Transverse colon (tissue), 4 donors: Measurements from ENCODE around the gene AGAP1. TPM values are rescaled to one million over a fixed set of nuclear protein-coding genes. Genes with fewer than 3 reads are reported as not detected.

Experiments
- DNase-seq: peaks from one replicate; pipeline ENCODE4 v3.0.0-alpha.2; 2019
- H3K27ac ChIP-seq, 4 donors: fragments of 200-600 bp; sonication (generic); 2 replicates each; pipeline ENCODE4 v1.5.1; 2016 to 2018; ENCODE audit warnings: inconsistent platforms in 4 of 4
- H3K27me3 ChIP-seq: fragments of 200-600 bp; sonication (generic); 2 replicates; pipeline ENCODE4 v1.5.1; 2017; ENCODE audit warnings: inconsistent platforms
- H3K36me3 ChIP-seq, 4 donors: fragments of 200-600 bp; sonication (generic); 2 replicates each; pipeline ENCODE4 v1.5.1; 2017 to 2019; ENCODE audit warnings: inconsistent platforms in 4 of 4
- H3K4me1 ChIP-seq, 4 donors: fragments of 200-600 bp; sonication (generic); 2 replicates each; pipeline ENCODE4 v1.5.1; 2017 to 2020; ENCODE audit warnings: inconsistent platforms in 4 of 4
- H3K4me3 ChIP-seq, 4 donors: fragments of 200-600 bp; sonication (generic); 1 replicate in 1 of 4; 2 replicates in 3 of 4; pipeline versions ENCODE4 v1.5.1 to v1.6.1; 2017 to 2019; ENCODE audit warnings: inconsistent platforms in 4 of 4
- H3K9me3 ChIP-seq, 2 donors: fragments of 200-600 bp; sonication (generic); 2 replicates each; pipeline ENCODE4 v1.5.1; 2017 to 2019; ENCODE audit warnings: inconsistent platforms in 2 of 2
- EP300 ChIP-seq: sonication (generic); formaldehyde crosslinking; IDR thresholded peaks from one replicate; pipeline ENCODE4 v1.6.1; 2017; ENCODE audit warnings: antibody characterized with exemption, low read depth
- POLR2A ChIP-seq: fragments of 450-650 bp; IDR thresholded peaks from one replicate; pipeline ENCODE4 v1.6.1; 2016; ENCODE audit warnings: antibody characterized with exemption, mild to moderate bottlenecking, moderate library complexity
- POLR2AphosphoS5 ChIP-seq, 3 donors: sonication (generic); formaldehyde crosslinking; IDR thresholded peaks; one replicate each; pipeline ENCODE4 v1.6.1; 2016; ENCODE audit warnings: antibody characterized with exemption in 3 of 3
- WGBS, 2 donors: methylation state at CpG; one replicate each; pipeline ENCODE4 v1.1.5; 2018; ENCODE audit warnings: low coverage in 1 of 2; 5-methylcytosine and 5-hydroxymethylcytosine counted together
- in situ Hi-C, 4 donors: fragments of 200-750 bp; cut with MboI; loops; one replicate each; pipeline versions ENCODE4 v1.15.0 to v1.15.1; 2017; ENCODE audit warnings: low sequenced_read_pairs in 3 of 4, low pct_ligation_motif_present in 1 of 4, low pct_unique_long_range_greater_than_20kb in 1 of 4
- intact Hi-C: fragments of 100-400 bp; cut with DNase I; formaldehyde crosslinking; loops from one replicate; pipeline ENCODE4 v1.15.1; 2023; ENCODE audit warnings: low total_unique reads
- total RNA-seq, 4 donors: library from RNA; depleted of rRNA; stranded (reverse); fragments of >200 nt; gene quantifications; one replicate each; pipeline ENCODE4 v1.1.0, GENCODE V29; 2016
- TF ChIP-seq, protein P1 (sequence below), 5 experiments: fragments of 200-600 bp in 3 of 5; fragments of 450-650 bp in 2 of 5; sonication (generic) in 3 of 5; IDR thresholded peaks; 1 replicate in 2 of 5; 2 replicates in 3 of 5; pipeline ENCODE4 v1.5.1; 2016 to 2017; ENCODE audit warnings: antibody characterized with exemption in 5 of 5, inconsistent platforms in 3 of 5, mild to moderate bottlenecking in 2 of 5, moderate library complexity in 1 of 5

The AGAP1 gene
- total RNA-seq, 4 donors from 2014 or later, result 56.1 to 96.9 (median 71.2) TPM

DNA sequence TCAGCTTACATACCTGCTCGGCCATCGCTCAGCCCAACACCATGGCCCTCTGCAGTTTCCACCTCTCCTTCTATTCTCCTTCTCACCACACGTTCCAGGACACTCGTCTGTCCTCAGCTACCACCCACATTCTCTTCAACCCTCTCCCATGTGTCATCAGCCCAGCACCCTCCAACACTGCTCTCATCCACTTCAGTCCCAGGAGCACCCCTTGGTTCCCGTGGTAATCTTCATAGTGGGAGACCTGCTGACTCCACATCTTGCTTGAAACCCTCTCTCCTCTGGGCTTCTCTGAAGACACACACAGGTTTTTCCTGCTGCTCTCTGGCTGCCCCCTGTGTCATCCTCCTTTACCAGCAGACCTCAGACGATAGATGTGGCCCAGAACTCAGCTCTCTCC is 445.6 kb downstream of the AGAP1 start:
- Histone ChIP-seq H3K36me3 (no peaks in the 10 kb centered on the region), H3K4me3 (no peak overlapping the region), H3K27ac (no peak overlapping the region), H3K4me1 (no peaks in the 10 kb centered on the region), H3K27me3 (no peaks in the 10 kb centered on the region), H3K9me3 (no peaks in the 10 kb centered on the region)
- WGBS, 2 donors, result 87 to 90% methylated on average over 6 of the region's 6 CpGs
- in situ Hi-C loops, result no loop called here
- intact Hi-C loops, result no loop called here
- DNase-seq, result no peak
- TF ChIP-seq EP300, result no peak
- TF ChIP-seq, protein P1, sequence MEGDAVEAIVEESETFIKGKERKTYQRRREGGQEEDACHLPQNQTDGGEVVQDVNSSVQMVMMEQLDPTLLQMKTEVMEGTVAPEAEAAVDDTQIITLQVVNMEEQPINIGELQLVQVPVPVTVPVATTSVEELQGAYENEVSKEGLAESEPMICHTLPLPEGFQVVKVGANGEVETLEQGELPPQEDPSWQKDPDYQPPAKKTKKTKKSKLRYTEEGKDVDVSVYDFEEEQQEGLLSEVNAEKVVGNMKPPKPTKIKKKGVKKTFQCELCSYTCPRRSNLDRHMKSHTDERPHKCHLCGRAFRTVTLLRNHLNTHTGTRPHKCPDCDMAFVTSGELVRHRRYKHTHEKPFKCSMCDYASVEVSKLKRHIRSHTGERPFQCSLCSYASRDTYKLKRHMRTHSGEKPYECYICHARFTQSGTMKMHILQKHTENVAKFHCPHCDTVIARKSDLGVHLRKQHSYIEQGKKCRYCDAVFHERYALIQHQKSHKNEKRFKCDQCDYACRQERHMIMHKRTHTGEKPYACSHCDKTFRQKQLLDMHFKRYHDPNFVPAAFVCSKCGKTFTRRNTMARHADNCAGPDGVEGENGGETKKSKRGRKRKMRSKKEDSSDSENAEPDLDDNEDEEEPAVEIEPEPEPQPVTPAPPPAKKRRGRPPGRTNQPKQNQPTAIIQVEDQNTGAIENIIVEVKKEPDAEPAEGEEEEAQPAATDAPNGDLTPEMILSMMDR (IDR thresholded peaks at IDR 0.05), result no peak
- no peak for TF ChIP-seq POLR2AphosphoS5 (IDR thresholded peaks at IDR 0.05)
- TF ChIP-seq POLR2A, result no peak

DNA sequence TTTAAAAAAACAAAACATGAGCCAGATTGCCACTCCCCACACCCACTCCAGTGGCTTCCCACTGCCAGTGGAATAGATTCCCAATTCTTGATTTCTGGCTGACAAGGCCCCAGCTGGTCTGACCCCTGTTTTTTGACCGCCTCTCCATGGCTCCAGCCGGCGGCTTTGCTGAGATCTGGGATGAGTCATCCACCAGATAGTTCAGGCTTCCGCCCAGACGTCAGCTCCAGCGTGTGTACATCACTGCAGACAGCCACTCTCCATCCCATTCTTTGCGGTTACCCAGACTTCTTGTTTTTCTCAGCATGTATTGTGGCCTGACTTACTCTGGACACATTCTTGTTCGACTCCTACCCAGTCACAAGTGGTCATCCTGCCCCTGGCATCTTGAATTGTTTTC is 446.5 kb downstream of the AGAP1 start:
- 72 to 76% methylated on average over 2 to 8 of the region's 8 CpGs for WGBS, 2 donors
- intact Hi-C loops, result no loop called here
- in situ Hi-C loops, result no loop called here
- Histone ChIP-seq H3K36me3 (no peaks in the 10 kb centered on the region), H3K27ac (no peak overlapping the region), H3K4me1 (no peaks in the 10 kb centered on the region), H3K4me3 (no peak overlapping the region), H3K9me3 (no peaks in the 10 kb centered on the region), H3K27me3 (no peaks in the 10 kb centered on the region)
- TF ChIP-seq POLR2AphosphoS5 (IDR thresholded peaks at IDR 0.05), result no peak
- no peak for TF ChIP-seq POLR2A
- TF ChIP-seq, protein P1 (IDR thresholded peaks at IDR 0.05), result no peak
- peak; percentile 21 for DNase-seq

DNA sequence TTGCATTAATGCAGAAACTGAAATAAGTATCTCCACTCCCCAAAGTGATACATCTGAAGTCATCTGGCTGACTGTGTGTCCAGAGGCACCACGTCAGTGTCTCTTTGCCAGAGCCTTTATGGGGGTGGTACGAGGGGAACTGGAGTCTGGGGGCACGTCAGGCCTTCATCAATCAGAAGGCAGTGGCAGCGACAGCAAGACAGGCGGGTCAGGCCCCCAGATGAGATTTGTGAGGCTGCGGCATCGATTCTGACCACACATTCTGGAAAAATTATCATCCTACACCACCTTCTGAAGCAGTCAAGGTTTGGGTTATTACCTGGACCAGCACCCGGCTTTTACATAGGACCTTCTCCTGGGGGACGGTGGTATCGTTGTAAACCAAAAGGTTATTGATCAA is 450.7 kb downstream of the AGAP1 start:
- intact Hi-C loops, result no loop called here

GRCh38 chr2:235945608-235946140 is 451.8 kb downstream of the AGAP1 start:
- Histone ChIP-seq H3K9me3 (no peaks in the 10 kb centered on the region), H3K4me1 (no peaks in the 10 kb centered on the region), H3K27me3 (no peaks in the 10 kb centered on the region), H3K36me3 (no peaks in the 10 kb centered on the region), H3K27ac (no peak overlapping the region), H3K4me3 (no peak overlapping the region)
- no peak for DNase-seq
- WGBS, 2 donors, result 85 to 90% methylated on average over 5 to 11 of the region's 11 CpGs
- TF ChIP-seq, protein P1 (IDR thresholded peaks at IDR 0.05), result no peak
- no peak for TF ChIP-seq POLR2A
- TF ChIP-seq EP300, result no peak
- TF ChIP-seq POLR2AphosphoS5 (IDR thresholded peaks at IDR 0.05), result no peak
- in situ Hi-C loops (no loop called here), intact Hi-C loops (no loop called here)

More for the DNA sequence above, 450.7 kb downstream of the AGAP1 start:
- TF ChIP-seq POLR2A (no peak), EP300 (no peak), POLR2AphosphoS5 (IDR thresholded peaks at IDR 0.05) (no peak)
- TF ChIP-seq, protein P1 (IDR thresholded peaks at IDR 0.05), result no peak
- WGBS, 2 donors, result 84 to 92% methylated on average over 3 to 10 of the region's 10 CpGs
- no peaks in the 10 kb centered on the region for H3K9me3 ChIP-seq
- no peak overlapping the region for H3K4me3 ChIP-seq
- DNase-seq, result no peak
- H3K36me3 ChIP-seq, result no peaks in the 10 kb centered on the region
- H3K27ac ChIP-seq, result no peak overlapping the region
- in situ Hi-C loops, result no loop called here
- H3K27me3 ChIP-seq, result no peaks in the 10 kb centered on the region
- no peaks in the 10 kb centered on the region for H3K4me1 ChIP-seq
